Endodermal cell (in vitro differentiated cells): Measurements from ENCODE around the gene FBLN2. TPM values are rescaled to one million over a fixed set of nuclear protein-coding genes. Genes with fewer than 3 reads are reported as not detected.

Source experiments
- DNase-seq: peaks from one replicate; pipeline ENCODE4 v3.0.0-alpha.2; 2017
- H3K27ac ChIP-seq: 2 replicates; pipeline ENCODE4 v1.5.1; 2013; ENCODE audit warnings: mild to moderate bottlenecking, low read depth, low read length, moderate library complexity
- H3K27me3 ChIP-seq: 2 replicates; pipeline ENCODE4 v1.6.1; 2013; ENCODE audit warnings: mild to moderate bottlenecking, low read length, moderate library complexity; ENCODE audit not compliant: insufficient read depth, control insufficient read depth, poor library complexity, severe bottlenecking
- H3K36me3 ChIP-seq: 2 replicates; pipeline ENCODE4 v1.7.0; 2013; ENCODE audit warnings: mild to moderate bottlenecking, low read length, moderate library complexity; ENCODE audit not compliant: control insufficient read depth, insufficient read depth
- H3K4me1 ChIP-seq: one replicate; pipeline ENCODE4 v1.7.0; 2013; ENCODE audit warnings: low read length; ENCODE audit not compliant: control insufficient read depth, insufficient read depth
- H3K4me3 ChIP-seq: 2 replicates; pipeline ENCODE4 v1.5.1; 2013; ENCODE audit warnings: mild to moderate bottlenecking, low read length, moderate library complexity
- H3K9ac ChIP-seq: 2 replicates; pipeline ENCODE4 v1.6.1; 2013; ENCODE audit warnings: mild to moderate bottlenecking, low read length, moderate library complexity; ENCODE audit not compliant: poor library complexity, severe bottlenecking; ENCODE audit errors: extremely low read depth
- H3K9me3 ChIP-seq: 2 replicates; pipeline ENCODE4 v1.6.1; 2013; ENCODE audit warnings: mild to moderate bottlenecking, low read length, moderate library complexity; ENCODE audit not compliant: control insufficient read depth
- H3K27ac Mint-ChIP-seq: 2 replicates; pipeline ENCODE4 v1.8.0; 2020; ENCODE audit warnings: mixed read lengths
- H3K27me3 Mint-ChIP-seq: 2 replicates; pipeline ENCODE4 v1.8.0; 2021; ENCODE audit warnings: mild to moderate bottlenecking, mixed read lengths; ENCODE audit not compliant: insufficient read depth
- H3K36me3 Mint-ChIP-seq: 2 replicates; pipeline ENCODE4 v1.8.0; 2020; ENCODE audit warnings: low read depth, mixed read lengths
- H3K4me1 Mint-ChIP-seq: 2 replicates; pipeline ENCODE4 v1.8.0; 2020; ENCODE audit warnings: mixed read lengths
- H3K4me3 Mint-ChIP-seq: 2 replicates; pipeline ENCODE4 v1.8.0; 2020; ENCODE audit warnings: mild to moderate bottlenecking, moderate library complexity, mixed read lengths
- H3K9me3 Mint-ChIP-seq: 2 replicates; pipeline ENCODE4 v1.8.0; 2020; ENCODE audit warnings: mild to moderate bottlenecking, mixed read lengths
- WGBS, 2 experiments: methylation state at CpG; one replicate each; pipeline versions ENCODE4 v1.1.5 to v1.1.7; 2013; ENCODE audit warnings: missing lambda C conversion rate in 2 of 2, mixed read lengths in 1 of 2; ENCODE audit not compliant: insufficient coverage in 1 of 2, insufficient read length in 1 of 2; 5-methylcytosine and 5-hydroxymethylcytosine counted together
- total RNA-seq, 2 donors: library from RNA; stranded (reverse); fragmentation: NEBNext Ultra II Directional in 1 of 2; extraction: Animal tissue kit (Norgen Biotek cat#: 25700) in 1 of 2; gene quantifications; 2 replicates in 1 of 2; 3 replicates in 1 of 2; pipeline ENCODE4 v1.2.1, GENCODE V29; 2021
- TF ChIP-seq, protein P1 (sequence below): fragments of 200-600 bp; sonication (generic); conservative IDR thresholded peaks from 2 replicates; pipeline ENCODE4 v1.5.0; 2021; ENCODE audit warnings: antibody characterized with exemption, mild to moderate bottlenecking

Gene FBLN2
- total RNA-seq, 2 donors from 2014 or later, result 86.1 to 136 TPM

DNA sequence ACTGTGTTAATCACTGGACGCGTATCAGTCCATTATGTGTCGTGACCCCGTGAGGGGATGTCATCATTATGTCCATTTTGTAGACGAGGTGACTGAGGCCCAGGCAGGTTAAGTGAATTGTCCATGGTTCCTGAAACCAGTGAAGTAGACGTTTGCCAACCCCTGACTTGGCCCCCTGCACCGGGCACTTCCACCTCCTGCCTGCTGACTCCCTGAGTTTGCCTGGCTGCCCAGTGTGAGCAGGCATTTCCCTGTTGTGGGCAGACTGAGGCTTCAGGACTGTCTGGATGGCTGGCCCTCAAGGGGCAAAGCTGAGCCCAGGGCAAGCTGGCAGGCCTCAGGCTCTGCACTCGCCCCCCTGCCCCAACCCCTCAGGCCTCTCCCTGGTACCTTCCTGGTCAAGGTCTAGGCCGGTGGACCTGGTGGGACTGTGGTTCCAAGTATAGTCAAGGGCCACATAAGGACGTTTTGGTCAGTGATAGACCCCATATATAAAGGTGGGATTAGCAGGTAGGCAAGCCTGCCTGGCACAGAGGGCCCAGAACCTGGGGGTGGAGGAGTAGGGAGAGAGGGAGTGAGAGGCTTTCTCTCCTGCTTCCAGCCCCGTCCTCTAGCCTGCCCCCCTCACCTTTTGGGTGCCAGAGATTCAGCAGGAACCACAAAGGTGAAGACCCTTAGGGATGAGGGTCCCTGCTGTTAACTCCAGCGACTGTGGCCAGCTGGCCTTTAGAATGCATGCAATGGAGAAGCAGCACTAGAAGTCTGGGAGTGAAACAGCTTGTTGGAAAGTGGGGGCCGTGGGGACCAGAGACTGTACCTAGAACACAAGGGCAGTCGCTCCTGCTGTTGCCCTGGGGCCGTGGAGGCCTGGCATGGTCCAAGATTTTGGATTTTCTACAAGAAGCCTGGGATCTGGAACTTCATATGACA, 34.6 kb downstream of the FBLN2 start:
- WGBS, 2 experiments, result 89 to 94% methylated on average over 12 to 15 of the region's 15 CpGs
- Mint-ChIP-seq H3K36me3 (no peaks in the 10 kb centered on the region), H3K27ac (no peak overlapping the region), H3K9me3 (no peaks in the 10 kb centered on the region), H3K27me3 (no peaks in the 10 kb centered on the region), H3K4me1 (peaks cover 16% of the 10 kb centered on the region), H3K4me3 (no peak overlapping the region)
- H3K36me3 ChIP-seq, result no peaks in the 10 kb centered on the region
- H3K4me3 ChIP-seq, result no peak overlapping the region
- TF ChIP-seq, protein P1, sequence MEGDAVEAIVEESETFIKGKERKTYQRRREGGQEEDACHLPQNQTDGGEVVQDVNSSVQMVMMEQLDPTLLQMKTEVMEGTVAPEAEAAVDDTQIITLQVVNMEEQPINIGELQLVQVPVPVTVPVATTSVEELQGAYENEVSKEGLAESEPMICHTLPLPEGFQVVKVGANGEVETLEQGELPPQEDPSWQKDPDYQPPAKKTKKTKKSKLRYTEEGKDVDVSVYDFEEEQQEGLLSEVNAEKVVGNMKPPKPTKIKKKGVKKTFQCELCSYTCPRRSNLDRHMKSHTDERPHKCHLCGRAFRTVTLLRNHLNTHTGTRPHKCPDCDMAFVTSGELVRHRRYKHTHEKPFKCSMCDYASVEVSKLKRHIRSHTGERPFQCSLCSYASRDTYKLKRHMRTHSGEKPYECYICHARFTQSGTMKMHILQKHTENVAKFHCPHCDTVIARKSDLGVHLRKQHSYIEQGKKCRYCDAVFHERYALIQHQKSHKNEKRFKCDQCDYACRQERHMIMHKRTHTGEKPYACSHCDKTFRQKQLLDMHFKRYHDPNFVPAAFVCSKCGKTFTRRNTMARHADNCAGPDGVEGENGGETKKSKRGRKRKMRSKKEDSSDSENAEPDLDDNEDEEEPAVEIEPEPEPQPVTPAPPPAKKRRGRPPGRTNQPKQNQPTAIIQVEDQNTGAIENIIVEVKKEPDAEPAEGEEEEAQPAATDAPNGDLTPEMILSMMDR, result no peak
- no peaks in the 10 kb centered on the region for H3K27me3 ChIP-seq
- no peak overlapping the region for H3K27ac ChIP-seq
- H3K9me3 ChIP-seq, result no peaks in the 10 kb centered on the region
- H3K9ac ChIP-seq, result no peak overlapping the region
- no peaks in the 10 kb centered on the region for H3K4me1 ChIP-seq
- no peak for DNase-seq

DNA sequence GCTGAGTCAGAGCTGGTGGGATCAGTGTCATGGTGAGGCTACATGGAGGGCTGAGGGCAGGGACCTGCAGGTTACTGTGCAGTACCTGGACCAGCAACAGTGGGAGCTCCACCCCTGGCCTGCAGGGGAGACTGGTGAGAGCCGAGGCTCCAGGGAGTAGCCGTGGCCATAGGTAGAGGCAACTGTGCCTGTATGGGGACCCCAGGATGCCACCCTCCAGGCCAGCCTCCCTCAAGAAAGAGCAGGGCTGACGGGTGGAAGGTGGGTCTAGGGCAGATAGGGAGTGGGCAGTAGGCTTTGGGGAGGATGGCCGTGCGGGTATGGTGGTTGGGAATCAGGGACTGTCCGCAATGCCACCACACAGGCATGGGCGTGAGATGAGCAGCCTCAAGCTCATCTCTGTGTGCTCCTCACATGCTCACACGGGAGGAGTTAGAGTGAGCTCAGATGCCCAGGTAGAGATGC, 35.5 kb downstream of the FBLN2 start:
- Mint-ChIP-seq H3K4me1 (peaks cover 16% of the 10 kb centered on the region), H3K36me3 (no peaks in the 10 kb centered on the region), H3K27me3 (no peaks in the 10 kb centered on the region), H3K9me3 (no peaks in the 10 kb centered on the region), H3K4me3 (no peak overlapping the region), H3K27ac (no peak overlapping the region)
- TF ChIP-seq, protein P1, result no peak
- Histone ChIP-seq H3K36me3 (no peaks in the 10 kb centered on the region), H3K27ac (no peak overlapping the region), H3K4me3 (no peak overlapping the region), H3K4me1 (no peaks in the 10 kb centered on the region), H3K9me3 (no peaks in the 10 kb centered on the region), H3K27me3 (no peaks in the 10 kb centered on the region), H3K9ac (no peak overlapping the region)
- DNase-seq, result no peak
- WGBS, 2 experiments, result 90 to 94% methylated on average over 6 to 8 of the region's 8 CpGs

DNA sequence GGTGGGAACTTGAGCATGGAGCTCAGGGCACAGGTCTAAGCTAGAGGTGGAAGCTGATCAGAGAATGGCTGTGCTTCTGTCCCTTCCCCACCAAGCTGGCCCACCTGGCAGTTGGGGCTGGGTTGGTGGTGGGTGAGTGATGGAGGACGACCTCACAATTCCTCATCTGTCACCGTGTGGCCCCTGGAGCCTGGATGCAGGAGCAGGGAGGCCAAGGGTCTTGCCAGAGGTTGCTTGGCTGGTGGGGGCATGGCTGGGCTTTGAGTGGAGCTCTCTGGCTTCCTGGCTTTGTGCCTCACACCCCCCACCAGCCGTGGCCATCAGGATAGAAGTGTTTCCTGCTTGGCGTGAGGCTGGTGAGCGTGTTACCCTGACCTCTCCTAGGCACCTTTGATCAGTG, 36.0 kb downstream of the FBLN2 start:
- Histone ChIP-seq H3K27me3 (no peaks in the 10 kb centered on the region), H3K4me3 (no peak overlapping the region), H3K9ac (no peak overlapping the region), H3K36me3 (no peaks in the 10 kb centered on the region), H3K27ac (no peak overlapping the region), H3K4me1 (no peaks in the 10 kb centered on the region), H3K9me3 (no peaks in the 10 kb centered on the region)
- H3K9me3 Mint-ChIP-seq, result no peaks in the 10 kb centered on the region
- H3K4me1 Mint-ChIP-seq, result peaks cover 16% of the 10 kb centered on the region
- no peak for DNase-seq
- H3K27me3 Mint-ChIP-seq, result no peaks in the 10 kb centered on the region
- H3K27ac Mint-ChIP-seq, result no peak overlapping the region
- TF ChIP-seq, protein P1, result no peak
- WGBS, 2 experiments, result 87 to 90% methylated on average over 3 to 5 of the region's 5 CpGs
- H3K36me3 Mint-ChIP-seq, result no peaks in the 10 kb centered on the region
- H3K4me3 Mint-ChIP-seq, result no peak overlapping the region
